ENCODE results near the gene PPP1R16B.

Gene PPP1R16B

GRCh38 chr20:38836991-38837390, 31.5 kb downstream of the PPP1R16B start:
- H3K4me3 ChIP-seq (ENCODE audit: low read length in 2 of 2), result no peak overlapping the region
- H3K36me3 ChIP-seq (ENCODE audit: control insufficient read depth in 2 of 2, insufficient read depth in 2 of 2, low read length in 2 of 2), result no peaks in the 10 kb centered on the region
- H3K4me1 ChIP-seq (ENCODE audit: control insufficient read depth, insufficient read depth, low read length), result no peaks in the 10 kb centered on the region
- peaks cover 0 to 4% of the 10 kb centered on the region in 2 donors for H3K27me3 ChIP-seq (ENCODE audit: control insufficient read depth in 1 of 2, insufficient read depth in 2 of 2, low read length in 2 of 2)
- no peaks in the 10 kb centered on the region for H3K9me3 ChIP-seq (ENCODE audit: control insufficient read depth in 2 of 2, low read length in 2 of 2)
- no peak overlapping the region for H3K27ac ChIP-seq (ENCODE audit: low read length)
- no peak overlapping the region for H3K9ac ChIP-seq (ENCODE audit: low read length in 2 of 2)

- no peak overlapping the region for H3K4me3 ChIP-seq (ENCODE audit: low read length in 2 of 2)
- peaks cover 0 to 4% of the 10 kb centered on the region in 2 donors for H3K27me3 ChIP-seq (ENCODE audit: control insufficient read depth in 1 of 2, insufficient read depth in 2 of 2, low read length in 2 of 2)
- no peaks in the 10 kb centered on the region for H3K9me3 ChIP-seq (ENCODE audit: control insufficient read depth in 2 of 2, low read length in 2 of 2)
- no peak overlapping the region for H3K27ac ChIP-seq (ENCODE audit: low read length)
- H3K4me1 ChIP-seq (ENCODE audit: control insufficient read depth, insufficient read depth, low read length), result no peaks in the 10 kb centered on the region
- no peak overlapping the region for H3K9ac ChIP-seq (ENCODE audit: low read length in 2 of 2)
- H3K36me3 ChIP-seq (ENCODE audit: control insufficient read depth in 2 of 2, insufficient read depth in 2 of 2, low read length in 2 of 2), result no peaks in the 10 kb centered on the region
Observed at GRCh38 chr20:38838326-38838725, 32.8 kb downstream of the PPP1R16B start.

GRCh38 chr20:38839563-38839962, 34.1 kb downstream of the PPP1R16B start:
- H3K27ac ChIP-seq (ENCODE audit: low read length), result no peak overlapping the region
- H3K9me3 ChIP-seq (ENCODE audit: control insufficient read depth in 2 of 2, low read length in 2 of 2), result no peaks in the 10 kb centered on the region
- no peak overlapping the region for H3K4me3 ChIP-seq (ENCODE audit: low read length in 2 of 2)
- H3K27me3 ChIP-seq (ENCODE audit: control insufficient read depth in 1 of 2, insufficient read depth in 2 of 2, low read length in 2 of 2), result peaks cover 0 to 4% of the 10 kb centered on the region in 2 donors
- no peak overlapping the region for H3K9ac ChIP-seq (ENCODE audit: low read length in 2 of 2)
- no peaks in the 10 kb centered on the region for H3K36me3 ChIP-seq (ENCODE audit: control insufficient read depth in 2 of 2, insufficient read depth in 2 of 2, low read length in 2 of 2)
- no peaks in the 10 kb centered on the region for H3K4me1 ChIP-seq (ENCODE audit: control insufficient read depth, insufficient read depth, low read length)

- no peak overlapping the region for H3K27ac ChIP-seq (ENCODE audit: low read length)
- no peaks in the 10 kb centered on the region for H3K4me1 ChIP-seq (ENCODE audit: control insufficient read depth, insufficient read depth, low read length)
- no peaks in the 10 kb centered on the region for H3K9me3 ChIP-seq (ENCODE audit: control insufficient read depth in 2 of 2, low read length in 2 of 2)
- no peak overlapping the region for H3K9ac ChIP-seq (ENCODE audit: low read length in 2 of 2)
- no peaks in the 10 kb centered on the region for H3K36me3 ChIP-seq (ENCODE audit: control insufficient read depth in 2 of 2, insufficient read depth in 2 of 2, low read length in 2 of 2)
- H3K27me3 ChIP-seq (ENCODE audit: control insufficient read depth in 1 of 2, insufficient read depth in 2 of 2, low read length in 2 of 2), result peaks cover 0 to 4% of the 10 kb centered on the region in 2 donors
- H3K4me3 ChIP-seq (ENCODE audit: low read length in 2 of 2), result no peak overlapping the region
Observed at GRCh38 chr20:38840053-38840893, 34.8 kb downstream of the PPP1R16B start.

GRCh38 chr20:38840894-38841470, 35.5 kb downstream of the PPP1R16B start:
- Histone ChIP-seq H3K27ac (ENCODE audit: low read length) (no peak overlapping the region), H3K4me3 (ENCODE audit: low read length in 2 of 2) (no peak overlapping the region), H3K36me3 (ENCODE audit: control insufficient read depth in 2 of 2, insufficient read depth in 2 of 2, low read length in 2 of 2) (no peaks in the 10 kb centered on the region), H3K27me3 (ENCODE audit: control insufficient read depth in 1 of 2, insufficient read depth in 2 of 2, low read length in 2 of 2) (peaks cover 2 to 4% of the 10 kb centered on the region in 2 donors), H3K4me1 (ENCODE audit: control insufficient read depth, insufficient read depth, low read length) (no peaks in the 10 kb centered on the region), H3K9me3 (ENCODE audit: control insufficient read depth in 2 of 2, low read length in 2 of 2) (no peaks in the 10 kb centered on the region), H3K9ac (ENCODE audit: low read length in 2 of 2) (no peak overlapping the region)

GRCh38 chr20:38841570-38841969, 36.1 kb downstream of the PPP1R16B start:
- Histone ChIP-seq H3K4me1 (ENCODE audit: control insufficient read depth, insufficient read depth, low read length) (no peaks in the 10 kb centered on the region), H3K27ac (ENCODE audit: low read length) (no peak overlapping the region), H3K4me3 (ENCODE audit: low read length in 2 of 2) (no peak overlapping the region), H3K9ac (ENCODE audit: low read length in 2 of 2) (no peak overlapping the region), H3K36me3 (ENCODE audit: control insufficient read depth in 2 of 2, insufficient read depth in 2 of 2, low read length in 2 of 2) (no peaks in the 10 kb centered on the region), H3K9me3 (ENCODE audit: control insufficient read depth in 2 of 2, low read length in 2 of 2) (no peaks in the 10 kb centered on the region), H3K27me3 (ENCODE audit: control insufficient read depth in 1 of 2, insufficient read depth in 2 of 2, low read length in 2 of 2) (peaks cover 3 to 4% of the 10 kb centered on the region in 2 donors)

GRCh38 chr20:38842026-38842425, 36.5 kb downstream of the PPP1R16B start:
- no peak overlapping the region for H3K4me3 ChIP-seq (ENCODE audit: low read length in 2 of 2)
- no peaks in the 10 kb centered on the region for H3K9me3 ChIP-seq (ENCODE audit: control insufficient read depth in 2 of 2, low read length in 2 of 2)
- no peak overlapping the region for H3K9ac ChIP-seq (ENCODE audit: low read length in 2 of 2)
- no peak overlapping the region for H3K27ac ChIP-seq (ENCODE audit: low read length)
- no peaks in the 10 kb centered on the region for H3K36me3 ChIP-seq (ENCODE audit: control insufficient read depth in 2 of 2, insufficient read depth in 2 of 2, low read length in 2 of 2)
- H3K4me1 ChIP-seq (ENCODE audit: control insufficient read depth, insufficient read depth, low read length), result no peaks in the 10 kb centered on the region
- H3K27me3 ChIP-seq (ENCODE audit: control insufficient read depth in 1 of 2, insufficient read depth in 2 of 2, low read length in 2 of 2), result peaks cover 3 to 4% of the 10 kb centered on the region in 2 donors

- no peaks in the 10 kb centered on the region for H3K36me3 ChIP-seq (ENCODE audit: control insufficient read depth in 2 of 2, insufficient read depth in 2 of 2, low read length in 2 of 2)
- H3K9me3 ChIP-seq (ENCODE audit: control insufficient read depth in 2 of 2, low read length in 2 of 2), result no peaks in the 10 kb centered on the region
- no peak overlapping the region for H3K4me3 ChIP-seq (ENCODE audit: low read length in 2 of 2)
- H3K9ac ChIP-seq (ENCODE audit: low read length in 2 of 2), result no peak overlapping the region
- H3K27ac ChIP-seq (ENCODE audit: low read length), result no peak overlapping the region
- peaks cover 3 to 4% of the 10 kb centered on the region in 2 donors for H3K27me3 ChIP-seq (ENCODE audit: control insufficient read depth in 1 of 2, insufficient read depth in 2 of 2, low read length in 2 of 2)
- H3K4me1 ChIP-seq (ENCODE audit: control insufficient read depth, insufficient read depth, low read length), result no peaks in the 10 kb centered on the region
Observed at GRCh38 chr20:38842558-38842981, 37.1 kb downstream of the PPP1R16B start.

GRCh38 chr20:38843346-38843745, 37.8 kb downstream of the PPP1R16B start:
- Histone ChIP-seq H3K4me1 (ENCODE audit: control insufficient read depth, insufficient read depth, low read length) (no peaks in the 10 kb centered on the region), H3K9ac (ENCODE audit: low read length in 2 of 2) (no peak overlapping the region), H3K36me3 (ENCODE audit: control insufficient read depth in 2 of 2, insufficient read depth in 2 of 2, low read length in 2 of 2) (no peaks in the 10 kb centered on the region), H3K27me3 (ENCODE audit: control insufficient read depth in 1 of 2, insufficient read depth in 2 of 2, low read length in 2 of 2) (peaks cover 3 to 4% of the 10 kb centered on the region in 2 donors), H3K27ac (ENCODE audit: low read length) (no peak overlapping the region), H3K9me3 (ENCODE audit: control insufficient read depth in 2 of 2, low read length in 2 of 2) (no peaks in the 10 kb centered on the region), H3K4me3 (ENCODE audit: low read length in 2 of 2) (no peak overlapping the region)

GRCh38 chr20:38844963-38845362, 39.5 kb downstream of the PPP1R16B start:
- Histone ChIP-seq H3K9me3 (ENCODE audit: control insufficient read depth in 2 of 2, low read length in 2 of 2) (no peaks in the 10 kb centered on the region), H3K27me3 (ENCODE audit: control insufficient read depth in 1 of 2, insufficient read depth in 2 of 2, low read length in 2 of 2) (peaks cover 3 to 4% of the 10 kb centered on the region in 2 donors), H3K4me3 (ENCODE audit: low read length in 2 of 2) (no peak overlapping the region), H3K36me3 (ENCODE audit: control insufficient read depth in 2 of 2, insufficient read depth in 2 of 2, low read length in 2 of 2) (no peaks in the 10 kb centered on the region), H3K9ac (ENCODE audit: low read length in 2 of 2) (no peak overlapping the region), H3K4me1 (ENCODE audit: control insufficient read depth, insufficient read depth, low read length) (no peaks in the 10 kb centered on the region), H3K27ac (ENCODE audit: low read length) (no peak overlapping the region)

- no peak overlapping the region for H3K9ac ChIP-seq (ENCODE audit: low read length in 2 of 2)
- H3K9me3 ChIP-seq (ENCODE audit: control insufficient read depth in 2 of 2, low read length in 2 of 2), result no peaks in the 10 kb centered on the region
- H3K4me1 ChIP-seq (ENCODE audit: control insufficient read depth, insufficient read depth, low read length), result no peaks in the 10 kb centered on the region
- H3K27ac ChIP-seq (ENCODE audit: low read length), result no peak overlapping the region
- peaks cover 0 to 3% of the 10 kb centered on the region in 2 donors for H3K27me3 ChIP-seq (ENCODE audit: control insufficient read depth in 1 of 2, insufficient read depth in 2 of 2, low read length in 2 of 2)
- H3K4me3 ChIP-seq (ENCODE audit: low read length in 2 of 2), result no peak overlapping the region
- H3K36me3 ChIP-seq (ENCODE audit: control insufficient read depth in 2 of 2, insufficient read depth in 2 of 2, low read length in 2 of 2), result no peaks in the 10 kb centered on the region
Observed at GRCh38 chr20:38847840-38848239, 42.3 kb downstream of the PPP1R16B start.

All from stomach smooth muscle (tissue), 2 donors.